ENCODE results near the gene CD200.

Gene CD200

GRCh38 chr3:112306825-112307224, 26.1 kb upstream of the CD200 start:
- Histone ChIP-seq H3K4me1 (ENCODE audit: control insufficient read depth in 1 of 2, insufficient read depth in 2 of 2, low read length in 2 of 2) (peaks cover 12 to 14% of the 10 kb centered on the region in 2 donors), H3K27ac (ENCODE audit: low read depth, low read length) (no peak overlapping the region), H3K4me3 (ENCODE audit: low read depth in 1 of 2, low read length in 2 of 2) (no peak overlapping the region), H3K9ac (ENCODE audit: low read depth in 1 of 2, low read length in 2 of 2) (no peak overlapping the region), H3K27me3 (ENCODE audit: control insufficient read depth in 1 of 2, insufficient read depth in 2 of 2, low read length in 2 of 2) (no peaks in the 10 kb centered on the region), H3K9me3 (ENCODE audit: control insufficient read depth in 1 of 2, low read length in 2 of 2) (no peaks in the 10 kb centered on the region), H3K36me3 (ENCODE audit: control insufficient read depth in 1 of 2, insufficient read depth in 2 of 2, low read length in 2 of 2) (no peaks in the 10 kb centered on the region)

GRCh38 chr3:112307557-112307956, 25.4 kb upstream of the CD200 start:
- no peak overlapping the region for H3K27ac ChIP-seq (ENCODE audit: low read depth, low read length)

GRCh38 chr3:112308151-112308911, 24.6 kb upstream of the CD200 start:
- Histone ChIP-seq H3K27me3 (ENCODE audit: control insufficient read depth in 1 of 2, insufficient read depth in 2 of 2, low read length in 2 of 2) (no peaks in the 10 kb centered on the region), H3K9ac (ENCODE audit: low read depth in 1 of 2, low read length in 2 of 2) (no peak overlapping the region), H3K9me3 (ENCODE audit: control insufficient read depth in 1 of 2, low read length in 2 of 2) (no peaks in the 10 kb centered on the region), H3K27ac (ENCODE audit: low read depth, low read length) (no peak overlapping the region), H3K4me1 (ENCODE audit: control insufficient read depth in 1 of 2, insufficient read depth in 2 of 2, low read length in 2 of 2) (peaks cover 9 to 10% of the 10 kb centered on the region in 2 donors), H3K4me3 (ENCODE audit: low read depth in 1 of 2, low read length in 2 of 2) (no peak overlapping the region), H3K36me3 (ENCODE audit: control insufficient read depth in 1 of 2, insufficient read depth in 2 of 2, low read length in 2 of 2) (no peaks in the 10 kb centered on the region)

More at GRCh38 chr3:112307557-112307956, 25.4 kb upstream of the CD200 start:
- no peaks in the 10 kb centered on the region for H3K9me3 ChIP-seq (ENCODE audit: control insufficient read depth in 1 of 2, low read length in 2 of 2)
- peaks cover 12 to 14% of the 10 kb centered on the region in 2 donors for H3K4me1 ChIP-seq (ENCODE audit: control insufficient read depth in 1 of 2, insufficient read depth in 2 of 2, low read length in 2 of 2)
- H3K36me3 ChIP-seq (ENCODE audit: control insufficient read depth in 1 of 2, insufficient read depth in 2 of 2, low read length in 2 of 2): no peaks in the 10 kb centered on the region
- no peaks in the 10 kb centered on the region for H3K27me3 ChIP-seq (ENCODE audit: control insufficient read depth in 1 of 2, insufficient read depth in 2 of 2, low read length in 2 of 2)
- H3K9ac ChIP-seq (ENCODE audit: low read depth in 1 of 2, low read length in 2 of 2): no peak overlapping the region
- H3K4me3 ChIP-seq (ENCODE audit: low read depth in 1 of 2, low read length in 2 of 2): no peak overlapping the region

DNA sequence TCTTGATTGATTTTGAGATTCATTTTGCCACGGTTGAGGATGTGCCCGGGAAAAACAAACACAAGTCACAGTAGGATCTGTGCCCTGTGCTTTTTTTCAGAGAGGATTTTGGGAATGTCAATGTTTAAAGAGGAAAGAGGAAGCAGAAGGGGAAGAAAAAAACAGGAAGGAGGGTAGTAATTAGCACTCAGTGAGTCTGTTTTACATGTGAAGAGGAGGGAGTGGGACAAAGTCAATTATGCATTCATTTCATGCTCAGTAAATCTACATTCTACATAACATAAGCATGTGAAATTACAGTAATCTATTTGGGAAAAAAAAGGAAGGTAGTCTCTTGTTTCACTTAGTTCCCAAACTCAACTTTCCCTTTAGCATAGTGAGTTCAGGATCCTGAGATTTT, 18.3 kb upstream of the CD200 start:
- Histone ChIP-seq H3K9me3 (ENCODE audit: control insufficient read depth in 1 of 2, low read length in 2 of 2) (peaks cover 0 to 4% of the 10 kb centered on the region in 2 donors), H3K27ac (ENCODE audit: low read depth, low read length) (no peak overlapping the region), H3K27me3 (ENCODE audit: control insufficient read depth in 1 of 2, insufficient read depth in 2 of 2, low read length in 2 of 2) (no peaks in the 10 kb centered on the region), H3K4me3 (ENCODE audit: low read depth in 1 of 2, low read length in 2 of 2) (no peak overlapping the region), H3K36me3 (ENCODE audit: control insufficient read depth in 1 of 2, insufficient read depth in 2 of 2, low read length in 2 of 2) (no peaks in the 10 kb centered on the region), H3K4me1 (ENCODE audit: control insufficient read depth in 1 of 2, insufficient read depth in 2 of 2, low read length in 2 of 2) (peaks cover 1 to 3% of the 10 kb centered on the region in 2 donors), H3K9ac (ENCODE audit: low read depth in 1 of 2, low read length in 2 of 2) (no peak overlapping the region)

- no peak overlapping the region for H3K27ac ChIP-seq (ENCODE audit: low read depth, low read length)
- no peaks in the 10 kb centered on the region for H3K27me3 ChIP-seq (ENCODE audit: control insufficient read depth in 1 of 2, insufficient read depth in 2 of 2, low read length in 2 of 2)
- H3K36me3 ChIP-seq (ENCODE audit: control insufficient read depth in 1 of 2, insufficient read depth in 2 of 2, low read length in 2 of 2): no peaks in the 10 kb centered on the region
- no peak overlapping the region for H3K9ac ChIP-seq (ENCODE audit: low read depth in 1 of 2, low read length in 2 of 2)
- no peak overlapping the region for H3K4me3 ChIP-seq (ENCODE audit: low read depth in 1 of 2, low read length in 2 of 2)
- peaks cover 5 to 12% of the 10 kb centered on the region in 2 donors for H3K4me1 ChIP-seq (ENCODE audit: control insufficient read depth in 1 of 2, insufficient read depth in 2 of 2, low read length in 2 of 2)
- peaks cover 0 to 4% of the 10 kb centered on the region in 2 donors for H3K9me3 ChIP-seq (ENCODE audit: control insufficient read depth in 1 of 2, low read length in 2 of 2)
These were observed 17.2 kb upstream of the CD200 start for GRCh38 chr3:112315791-112316190.

DNA sequence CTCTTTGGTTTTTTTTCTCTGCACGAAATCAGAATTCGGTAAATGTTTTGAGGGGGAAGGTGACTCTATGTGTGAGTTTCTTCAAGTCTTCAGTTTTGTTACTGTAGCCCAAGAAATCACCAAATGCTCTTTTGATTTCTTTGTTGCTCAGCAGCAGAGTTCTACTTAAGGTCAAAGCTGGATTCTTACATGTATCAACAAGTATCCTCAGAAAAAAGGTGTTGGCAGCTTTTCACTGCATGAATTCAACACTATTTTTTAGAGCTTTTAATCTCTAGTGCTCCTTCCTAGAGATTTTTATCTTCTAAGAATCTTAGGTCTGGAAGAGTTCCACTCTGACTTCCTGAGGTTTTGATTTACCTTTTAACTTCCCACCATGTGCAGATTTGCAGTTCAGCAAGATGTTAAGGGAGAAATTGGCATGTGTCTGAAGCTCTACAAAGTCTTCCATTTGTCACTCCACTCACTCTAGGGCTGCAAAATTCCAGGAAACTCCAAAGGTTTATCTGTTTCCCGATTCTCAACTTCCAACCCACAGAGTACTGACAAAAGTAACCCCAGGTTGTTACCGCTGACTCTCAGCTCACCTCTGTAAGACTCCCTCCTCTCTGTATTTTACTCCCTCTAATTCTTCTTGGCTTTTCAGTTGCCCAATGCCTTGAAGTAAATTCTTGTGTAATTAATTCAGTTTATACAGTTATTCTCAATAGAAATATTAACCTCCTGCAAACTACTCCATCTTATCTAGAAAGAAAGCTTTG, 13.3 kb upstream of the CD200 start:
- Histone ChIP-seq H3K4me1 (ENCODE audit: control insufficient read depth in 1 of 2, insufficient read depth in 2 of 2, low read length in 2 of 2) (peaks cover 5 to 17% of the 10 kb centered on the region in 2 donors), H3K27ac (ENCODE audit: low read depth, low read length) (no peak overlapping the region), H3K36me3 (ENCODE audit: control insufficient read depth in 1 of 2, insufficient read depth in 2 of 2, low read length in 2 of 2) (no peaks in the 10 kb centered on the region), H3K9me3 (ENCODE audit: control insufficient read depth in 1 of 2, low read length in 2 of 2) (peaks cover 0 to 4% of the 10 kb centered on the region in 2 donors), H3K27me3 (ENCODE audit: control insufficient read depth in 1 of 2, insufficient read depth in 2 of 2, low read length in 2 of 2) (no peaks in the 10 kb centered on the region), H3K4me3 (ENCODE audit: low read depth in 1 of 2, low read length in 2 of 2) (no peak overlapping the region), H3K9ac (ENCODE audit: low read depth in 1 of 2, low read length in 2 of 2) (no peak overlapping the region)

- H3K9ac ChIP-seq (ENCODE audit: low read depth in 1 of 2, low read length in 2 of 2): no peak overlapping the region
- no peak overlapping the region for H3K27ac ChIP-seq (ENCODE audit: low read depth, low read length)
- H3K9me3 ChIP-seq (ENCODE audit: control insufficient read depth in 1 of 2, low read length in 2 of 2): peaks cover 0 to 4% of the 10 kb centered on the region in 2 donors
- H3K27me3 ChIP-seq (ENCODE audit: control insufficient read depth in 1 of 2, insufficient read depth in 2 of 2, low read length in 2 of 2): no peaks in the 10 kb centered on the region
- no peaks in the 10 kb centered on the region for H3K36me3 ChIP-seq (ENCODE audit: control insufficient read depth in 1 of 2, insufficient read depth in 2 of 2, low read length in 2 of 2)
- no peak overlapping the region for H3K4me3 ChIP-seq (ENCODE audit: low read depth in 1 of 2, low read length in 2 of 2)
- peaks cover 5 to 17% of the 10 kb centered on the region in 2 donors for H3K4me1 ChIP-seq (ENCODE audit: control insufficient read depth in 1 of 2, insufficient read depth in 2 of 2, low read length in 2 of 2)
These were observed 12.3 kb upstream of the CD200 start for GRCh38 chr3:112320691-112321090.

DNA sequence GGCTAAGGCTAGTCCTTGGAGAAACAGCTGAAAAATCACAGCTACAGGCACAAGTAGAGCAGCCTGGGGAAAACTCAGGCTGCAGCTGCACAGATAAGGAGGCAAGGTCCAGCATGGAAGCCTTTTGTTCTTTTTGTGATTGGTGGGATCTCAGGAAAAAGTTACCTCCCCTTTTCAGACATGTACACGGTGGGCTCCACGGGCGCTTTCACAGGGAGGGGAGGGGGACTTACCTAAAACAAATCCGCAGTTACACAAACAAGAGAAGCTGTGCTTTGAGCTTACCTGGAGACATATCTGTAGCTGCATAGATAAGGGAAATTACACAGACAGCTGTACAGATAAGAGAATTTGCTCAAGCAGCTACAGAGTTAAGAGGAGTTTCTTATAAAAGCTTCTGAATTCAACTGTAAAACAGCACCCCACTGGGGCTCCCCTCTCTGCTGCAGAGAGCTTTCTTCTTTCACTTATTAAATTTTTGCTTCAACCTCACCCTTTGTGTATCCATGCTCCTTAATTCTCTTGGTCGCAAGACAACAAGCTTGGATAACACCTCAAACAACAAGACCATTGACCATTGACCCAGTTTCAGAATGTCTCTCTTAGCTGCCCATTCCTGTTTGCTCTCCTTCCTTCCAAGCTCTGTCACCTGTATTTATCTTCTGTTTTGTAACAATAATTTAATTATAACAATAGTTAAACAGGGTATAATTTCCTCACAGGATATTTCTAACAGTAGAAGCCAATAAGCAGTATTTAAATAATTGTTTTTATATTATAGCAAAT, 10.9 kb upstream of the CD200 start:
- Histone ChIP-seq H3K4me3 (ENCODE audit: low read depth in 1 of 2, low read length in 2 of 2) (peak overlapping the region; percentile 46 to 51), H3K27ac (ENCODE audit: low read depth, low read length) (no peak overlapping the region)

DNA sequence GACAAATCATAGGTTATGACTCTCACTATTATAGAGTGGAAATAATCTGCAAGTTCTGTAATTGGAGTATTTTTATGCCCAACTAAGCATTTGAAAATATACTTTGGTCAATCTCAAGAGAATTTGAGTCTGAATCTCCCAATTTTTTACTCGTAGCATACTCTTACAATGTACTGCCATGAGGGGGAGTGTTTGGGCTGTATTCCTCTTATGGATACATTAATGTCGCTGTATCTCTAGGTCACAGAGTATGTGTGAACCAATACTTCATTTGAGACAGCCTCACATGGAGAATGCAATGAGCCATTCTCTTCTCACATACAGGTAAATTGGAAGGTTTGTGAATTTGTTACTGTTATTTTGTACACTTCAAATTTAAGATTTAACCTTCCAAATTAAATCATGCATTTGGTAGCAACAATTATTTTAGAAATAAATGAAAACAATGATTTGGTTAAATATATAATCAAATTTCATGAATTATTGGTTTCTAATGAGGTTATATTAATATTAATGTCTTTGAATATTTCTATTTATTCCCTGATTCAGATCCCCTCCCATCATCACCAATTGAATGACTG, 5.5 kb upstream of the CD200 start:
- Histone ChIP-seq H3K4me1 (ENCODE audit: control insufficient read depth in 1 of 2, insufficient read depth in 2 of 2, low read length in 2 of 2) (no peaks in the 10 kb centered on the region), H3K9ac (ENCODE audit: low read depth in 1 of 2, low read length in 2 of 2) (no peak overlapping the region), H3K27me3 (ENCODE audit: control insufficient read depth in 1 of 2, insufficient read depth in 2 of 2, low read length in 2 of 2) (no peaks in the 10 kb centered on the region), H3K27ac (ENCODE audit: low read depth, low read length) (no peak overlapping the region), H3K36me3 (ENCODE audit: control insufficient read depth in 1 of 2, insufficient read depth in 2 of 2, low read length in 2 of 2) (no peaks in the 10 kb centered on the region), H3K9me3 (ENCODE audit: control insufficient read depth in 1 of 2, low read length in 2 of 2) (no peaks in the 10 kb centered on the region), H3K4me3 (ENCODE audit: low read depth in 1 of 2, low read length in 2 of 2) (no peak overlapping the region)

More for the DNA sequence above, 10.9 kb upstream of the CD200 start:
- Histone ChIP-seq H3K9me3 (ENCODE audit: control insufficient read depth in 1 of 2, low read length in 2 of 2) (no peaks in the 10 kb centered on the region), H3K27me3 (ENCODE audit: control insufficient read depth in 1 of 2, insufficient read depth in 2 of 2, low read length in 2 of 2) (no peaks in the 10 kb centered on the region), H3K36me3 (ENCODE audit: control insufficient read depth in 1 of 2, insufficient read depth in 2 of 2, low read length in 2 of 2) (no peaks in the 10 kb centered on the region), H3K4me1 (ENCODE audit: control insufficient read depth in 1 of 2, insufficient read depth in 2 of 2, low read length in 2 of 2) (peaks cover 5 to 17% of the 10 kb centered on the region in 2 donors), H3K9ac (ENCODE audit: low read depth in 1 of 2, low read length in 2 of 2) (no peak overlapping the region)

Measured in duodenal mucosa (tissue), 2 donors.